GM21717 (cell line): ENCODE measurements around the gene FRMPD1.

Experiments
- ATAC-seq: cut with Tn5 transposase; IDR thresholded peaks from one replicate; pipeline ENCODE4 v1.9.1; 2021; ENCODE audit warnings: mild to moderate bottlenecking, moderate library complexity; ENCODE audit not compliant: unreplicated experiment

Gene FRMPD1

DNA sequence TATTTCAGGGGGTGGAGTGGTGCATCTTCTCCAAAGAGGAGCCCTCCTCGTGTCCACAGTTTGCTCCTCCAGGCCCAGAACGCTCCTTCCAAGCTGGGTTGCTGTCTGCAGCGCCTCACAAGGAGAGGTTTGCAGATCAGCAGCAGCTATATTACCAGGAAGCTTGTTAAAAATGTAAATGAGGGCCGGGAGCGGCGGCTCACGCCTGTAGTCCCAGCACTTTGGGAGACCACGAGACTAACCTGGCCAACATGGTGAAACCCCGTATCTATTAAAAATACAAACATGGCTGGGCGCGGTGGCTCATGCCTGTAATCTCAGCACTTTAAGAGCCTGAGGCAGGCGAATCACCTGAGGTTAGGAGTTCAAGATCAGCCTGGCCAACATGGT is 25.0 kb upstream of the FRMPD1 start:
- ATAC-seq: no peak

DNA sequence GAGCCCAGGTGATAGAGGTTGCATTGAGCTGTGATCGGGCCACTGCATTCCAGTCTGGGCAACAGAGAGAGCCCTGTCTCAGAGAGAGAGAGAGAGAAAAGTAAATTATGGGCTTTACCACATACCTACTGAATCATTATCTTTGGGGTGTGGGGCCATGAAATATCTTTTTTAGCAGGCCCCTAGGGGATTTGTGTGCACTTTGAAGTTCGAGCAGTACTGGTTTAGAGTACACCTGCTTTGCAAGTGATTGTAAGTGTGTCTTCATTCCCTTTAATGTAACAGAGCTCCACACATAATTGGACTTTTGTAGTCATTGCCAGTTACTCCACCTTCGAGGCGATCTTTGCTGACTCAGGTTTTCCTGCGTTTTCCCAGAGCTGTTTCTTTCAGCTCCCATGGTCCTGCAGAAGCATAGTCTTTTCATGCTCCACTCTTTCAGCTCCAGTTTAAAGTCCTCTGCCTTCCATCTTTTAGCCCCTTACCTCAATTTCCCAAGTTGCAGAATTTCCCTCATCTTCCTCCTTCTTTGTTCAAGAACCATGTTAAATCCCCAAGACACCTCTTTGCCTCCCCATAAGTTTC is 24.0 kb upstream of the FRMPD1 start:
- ATAC-seq: no peak

DNA sequence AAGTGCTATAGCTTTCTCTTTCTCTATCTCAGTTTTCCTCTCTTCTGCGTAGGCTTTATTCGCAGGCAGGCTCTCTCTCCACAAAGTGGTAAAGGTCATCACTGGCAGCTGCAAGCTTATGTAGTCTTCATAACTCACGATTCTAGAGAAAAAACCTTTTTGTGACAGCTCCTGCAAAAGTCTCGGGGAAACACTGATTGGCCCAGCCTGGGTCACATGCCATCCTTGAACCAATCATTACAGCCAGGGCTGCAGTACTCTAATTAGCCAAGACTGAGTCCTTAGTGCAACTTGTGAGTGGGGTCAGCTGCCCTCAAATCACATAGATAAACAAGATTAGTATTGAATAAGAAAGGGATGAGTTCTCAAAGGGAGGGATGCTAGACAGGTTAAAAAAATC is 18.3 kb upstream of the FRMPD1 start:
- ATAC-seq: no peak

DNA sequence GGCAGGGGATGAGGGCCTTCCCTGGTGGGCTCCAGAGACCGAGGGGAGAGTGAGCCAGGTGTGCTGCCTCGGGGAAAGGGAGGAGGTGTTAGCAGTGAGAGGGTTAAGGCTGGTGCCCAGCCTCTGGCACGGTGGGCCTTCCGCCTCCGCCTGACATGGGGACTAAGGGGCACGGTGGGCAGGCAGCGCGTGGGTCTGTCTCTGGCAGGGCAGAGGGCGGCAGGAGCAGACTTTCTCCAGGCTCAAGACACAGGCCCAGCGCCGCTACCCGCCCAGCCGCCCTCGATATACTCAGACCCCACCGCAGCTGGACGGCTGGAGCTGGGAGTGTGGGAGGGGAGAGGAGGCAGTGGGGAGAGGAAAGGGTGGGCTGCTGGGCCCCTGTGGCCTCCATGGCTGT is 14.9 kb upstream of the FRMPD1 start:
- ATAC-seq: no peak

GRCh38 chr9:37636511-37637448 is 14.0 kb upstream of the FRMPD1 start:
- ATAC-seq: no peak

DNA sequence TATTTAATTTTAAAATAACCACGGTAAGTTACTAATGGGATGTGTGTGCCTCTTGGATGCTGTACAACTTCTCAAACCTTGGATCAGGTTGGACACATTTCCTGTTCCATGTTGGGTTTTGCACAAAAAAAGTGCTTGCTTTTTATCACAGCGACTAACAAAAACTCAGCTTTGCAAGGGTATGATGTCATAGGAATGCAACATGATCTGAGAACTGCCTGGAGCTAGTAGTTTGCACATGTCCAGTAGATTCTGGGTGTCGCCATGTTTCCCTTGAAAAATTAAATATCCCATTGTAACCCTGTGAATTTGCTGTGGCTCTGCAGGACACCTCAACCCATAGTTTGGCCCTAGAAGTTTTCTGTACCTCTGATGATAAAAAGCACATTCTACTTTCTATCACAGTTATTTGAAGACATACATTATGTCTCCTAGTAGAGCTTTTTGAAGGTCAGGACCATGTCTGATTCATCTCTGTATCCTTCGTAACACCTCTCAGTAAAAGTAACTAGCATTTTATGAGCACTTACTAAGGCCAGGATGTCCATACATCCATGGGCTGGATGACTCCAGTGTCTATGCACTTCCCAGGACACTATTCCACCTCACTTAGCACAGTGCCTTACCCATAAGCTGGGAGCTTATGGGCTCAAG is 11.5 kb upstream of the FRMPD1 start:
- ATAC-seq: no peak

GRCh38 chr9:37639841-37640240 is 10.9 kb upstream of the FRMPD1 start:
- no peak for ATAC-seq

GRCh38 chr9:37640246-37640645 is 10.5 kb upstream of the FRMPD1 start:
- no peak for ATAC-seq

- no peak for ATAC-seq
Observed at GRCh38 chr9:37641331-37641730, 9.4 kb upstream of the FRMPD1 start.

DNA sequence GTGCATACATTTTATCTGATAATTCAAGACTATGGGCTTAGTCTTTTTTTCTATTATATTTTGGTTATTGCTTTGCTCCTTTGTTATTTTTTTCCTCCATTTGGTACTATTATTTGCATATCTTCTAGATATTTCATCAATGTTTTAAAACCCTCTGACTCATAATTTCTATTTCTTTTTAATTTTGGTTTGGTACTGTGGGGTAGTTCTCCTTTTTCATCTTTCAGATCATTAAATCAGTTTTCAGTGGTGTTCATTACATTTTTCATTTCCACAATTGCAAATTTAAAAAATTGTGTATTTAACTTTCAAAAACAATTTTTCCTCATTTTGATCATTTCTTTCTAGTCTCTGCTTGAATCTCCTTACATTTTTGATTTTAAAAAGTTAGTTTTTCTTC is 7.5 kb upstream of the FRMPD1 start:
- no peak for ATAC-seq

GRCh38 chr9:37645903-37646506 is 4.7 kb upstream of the FRMPD1 start:
- ATAC-seq: no peak

GRCh38 chr9:37650299-37650872 is 368 bp upstream of the FRMPD1 start:
- ATAC-seq: peak; percentile 23

- no peak for ATAC-seq
Observed at GRCh38 chr9:37652261-37652660, 1.5 kb downstream of the FRMPD1 start.

DNA sequence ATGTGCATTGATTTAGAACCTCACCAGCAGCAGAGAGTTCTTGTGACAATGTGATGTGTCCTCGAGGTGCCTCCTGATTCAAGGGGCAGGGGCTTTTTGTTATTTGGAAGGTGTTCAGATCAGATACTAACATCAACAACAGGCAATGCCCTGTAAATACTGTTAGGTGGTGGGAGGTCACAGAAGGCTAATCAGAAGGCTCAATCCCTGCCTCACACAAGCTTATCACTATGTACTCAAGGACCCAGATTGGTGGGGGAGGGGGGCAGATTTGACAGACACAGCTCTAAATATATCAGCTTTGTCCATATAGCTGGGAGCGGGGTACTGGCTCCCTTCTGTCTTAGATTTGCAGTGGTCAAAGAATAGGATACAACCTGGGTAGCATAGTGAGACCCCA is 2.6 kb downstream of the FRMPD1 start:
- no peak for ATAC-seq

GRCh38 chr9:37656936-37657335 is 6.2 kb downstream of the FRMPD1 start:
- ATAC-seq: no peak

- ATAC-seq: no peak
Observed at GRCh38 chr9:37660691-37661090, 9.9 kb downstream of the FRMPD1 start.

- no peak for ATAC-seq
Observed at GRCh38 chr9:37663926-37664325, 13.2 kb downstream of the FRMPD1 start.

GRCh38 chr9:37667706-37668105 is 17.0 kb downstream of the FRMPD1 start:
- no peak for ATAC-seq

DNA sequence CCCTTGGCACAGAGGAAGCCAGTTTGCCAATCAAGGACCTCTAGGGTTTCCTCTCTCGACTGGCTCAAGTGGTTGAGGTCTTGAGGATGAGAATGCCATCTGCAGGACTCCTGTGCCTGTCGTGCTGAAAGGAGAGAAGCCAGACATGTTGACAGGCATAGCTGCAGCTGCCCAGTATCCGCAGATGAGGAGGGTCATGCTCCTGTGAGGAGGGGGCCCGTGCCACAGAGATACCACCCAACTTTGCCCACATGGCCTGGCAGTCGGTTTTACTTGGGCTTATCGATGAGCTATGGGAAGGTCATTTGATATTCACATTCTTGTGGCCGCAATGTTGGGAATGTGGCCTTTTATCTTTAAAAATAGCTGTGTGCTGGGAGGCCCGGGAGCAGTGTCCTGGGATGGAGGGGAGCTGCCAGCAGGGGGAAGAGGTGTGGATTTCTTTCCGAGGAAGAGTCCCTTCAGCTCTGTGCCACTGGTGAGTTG is 17.4 kb downstream of the FRMPD1 start:
- ATAC-seq: no peak

GRCh38 chr9:37669232-37669631 is 18.5 kb downstream of the FRMPD1 start:
- no peak for ATAC-seq

GRCh38 chr9:37675661-37676060 is 24.9 kb downstream of the FRMPD1 start:
- no peak for ATAC-seq
